ENCODE results near the gene ARHGAP42. TPM values are rescaled to one million over a fixed set of nuclear protein-coding genes. Genes with fewer than 3 reads are reported as not detected.
A peak's percentile ranks its signal among the peaks of the same experiment; 100 is the strongest.

Gene ARHGAP42
- total and polyA plus RNA-seq, 3 donors from 2014 or later = 9.8 to 12.1 (median 10.4) TPM

GRCh38 chr11:100827934-100828661 lies 141.0 kb downstream of the ARHGAP42 start:
- no peak for TF ChIP-seq POLR2A (IDR thresholded peaks at IDR 0.05)
- TF ChIP-seq, protein P1, sequence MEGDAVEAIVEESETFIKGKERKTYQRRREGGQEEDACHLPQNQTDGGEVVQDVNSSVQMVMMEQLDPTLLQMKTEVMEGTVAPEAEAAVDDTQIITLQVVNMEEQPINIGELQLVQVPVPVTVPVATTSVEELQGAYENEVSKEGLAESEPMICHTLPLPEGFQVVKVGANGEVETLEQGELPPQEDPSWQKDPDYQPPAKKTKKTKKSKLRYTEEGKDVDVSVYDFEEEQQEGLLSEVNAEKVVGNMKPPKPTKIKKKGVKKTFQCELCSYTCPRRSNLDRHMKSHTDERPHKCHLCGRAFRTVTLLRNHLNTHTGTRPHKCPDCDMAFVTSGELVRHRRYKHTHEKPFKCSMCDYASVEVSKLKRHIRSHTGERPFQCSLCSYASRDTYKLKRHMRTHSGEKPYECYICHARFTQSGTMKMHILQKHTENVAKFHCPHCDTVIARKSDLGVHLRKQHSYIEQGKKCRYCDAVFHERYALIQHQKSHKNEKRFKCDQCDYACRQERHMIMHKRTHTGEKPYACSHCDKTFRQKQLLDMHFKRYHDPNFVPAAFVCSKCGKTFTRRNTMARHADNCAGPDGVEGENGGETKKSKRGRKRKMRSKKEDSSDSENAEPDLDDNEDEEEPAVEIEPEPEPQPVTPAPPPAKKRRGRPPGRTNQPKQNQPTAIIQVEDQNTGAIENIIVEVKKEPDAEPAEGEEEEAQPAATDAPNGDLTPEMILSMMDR (IDR thresholded peaks at IDR 0.05) = no peak
- Histone ChIP-seq H3K27me3 (no peaks in the 10 kb centered on the region), H3K4me3 (no peak overlapping the region), H3K4me1 (peaks cover 4% of the 10 kb centered on the region), H3K27ac (no peak overlapping the region), H3K36me3 (ENCODE audit: low read depth, missing control alignments) (no peaks in the 10 kb centered on the region), H3K9me3 (no peaks in the 10 kb centered on the region)
- 100% methylated on average over 1 of the region's 1 CpG for WGBS, 2 donors
- no peak for DNase-seq
- intact Hi-C loops (cut with DNase I; ENCODE audit: low total_unique reads) = no loop called here

DNA sequence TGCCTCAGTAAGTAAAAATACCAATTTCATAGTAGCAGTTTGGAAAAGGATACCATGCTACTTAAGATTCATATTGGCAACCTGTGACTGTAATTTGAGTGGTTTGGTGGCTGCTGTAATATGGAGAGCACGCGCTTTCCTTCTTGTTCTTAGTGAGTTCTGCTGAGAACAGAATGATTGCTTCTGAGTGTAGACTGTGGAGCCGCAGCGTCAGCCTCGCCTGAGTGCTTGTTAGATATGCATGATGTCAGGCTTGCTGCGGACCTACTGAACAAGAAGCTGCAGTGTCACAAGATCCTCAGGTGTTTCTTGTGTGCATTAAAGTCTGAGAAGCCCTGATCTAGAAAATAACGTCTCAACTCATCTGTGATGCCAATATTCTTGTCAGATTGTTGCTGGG lies 143.2 kb downstream of the ARHGAP42 start:
- TF ChIP-seq POLR2A (IDR thresholded peaks at IDR 0.05) = no peak
- TF ChIP-seq, protein P1 (IDR thresholded peaks at IDR 0.05) = no peak
- Histone ChIP-seq H3K9me3 (no peaks in the 10 kb centered on the region), H3K27ac (no peak overlapping the region), H3K27me3 (no peaks in the 10 kb centered on the region), H3K36me3 (ENCODE audit: low read depth, missing control alignments) (no peaks in the 10 kb centered on the region), H3K4me1 (peaks cover 4% of the 10 kb centered on the region), H3K4me3 (no peak overlapping the region)
- 55 to 57% methylated on average over 7 of the region's 7 CpGs for WGBS, 2 donors
- intact Hi-C loops (cut with DNase I; ENCODE audit: low total_unique reads) = no loop called here
- DNase-seq = no peak

DNA sequence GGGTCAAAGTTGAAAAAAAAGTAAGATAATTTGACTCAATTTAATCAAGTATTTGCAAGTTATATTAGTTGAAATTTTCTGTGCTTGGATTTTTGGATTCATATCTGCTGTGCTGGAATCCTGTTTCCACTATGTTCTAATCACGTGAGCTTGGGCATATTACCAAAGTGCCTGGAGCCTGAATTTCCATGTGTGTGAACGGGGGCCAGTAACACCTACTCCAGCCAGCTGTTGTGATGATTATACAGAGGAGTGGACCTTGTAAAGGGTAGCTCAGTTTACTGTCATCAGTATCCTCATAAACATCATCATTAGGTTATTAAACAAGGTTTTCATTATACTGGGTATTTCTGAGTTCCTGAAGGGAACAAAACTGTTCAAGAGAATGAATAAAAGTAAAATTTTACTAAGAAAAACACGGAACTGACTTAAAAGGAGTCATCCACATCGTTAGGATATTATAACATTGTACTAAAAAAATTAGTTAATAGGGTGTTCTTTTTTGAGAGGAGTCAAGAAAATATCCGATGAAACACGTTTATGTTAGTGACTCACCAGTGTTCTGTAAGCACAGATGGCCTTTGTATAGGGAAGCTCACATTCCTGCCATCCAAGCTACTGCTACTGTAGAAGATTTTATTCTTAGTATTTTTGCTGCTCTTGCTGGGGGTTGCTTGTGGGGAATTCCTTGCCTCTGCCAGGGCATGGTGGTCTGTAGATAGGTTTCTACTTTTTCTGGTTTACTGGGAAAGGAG lies 144.1 kb downstream of the ARHGAP42 start:
- TF ChIP-seq, protein P1 (IDR thresholded peaks at IDR 0.05) = no peak
- no peak for TF ChIP-seq POLR2A (IDR thresholded peaks at IDR 0.05)
- DNase-seq = peak; percentile 26
- Histone ChIP-seq H3K27ac (no peak overlapping the region), H3K4me1 (peaks cover 4% of the 10 kb centered on the region), H3K4me3 (no peak overlapping the region), H3K27me3 (no peaks in the 10 kb centered on the region), H3K36me3 (ENCODE audit: low read depth, missing control alignments) (no peaks in the 10 kb centered on the region), H3K9me3 (no peaks in the 10 kb centered on the region)
- WGBS, 2 donors = 36 to 40% methylated on average over 6 of the region's 6 CpGs
- intact Hi-C loops (cut with DNase I; ENCODE audit: low total_unique reads) = no loop called here

DNA sequence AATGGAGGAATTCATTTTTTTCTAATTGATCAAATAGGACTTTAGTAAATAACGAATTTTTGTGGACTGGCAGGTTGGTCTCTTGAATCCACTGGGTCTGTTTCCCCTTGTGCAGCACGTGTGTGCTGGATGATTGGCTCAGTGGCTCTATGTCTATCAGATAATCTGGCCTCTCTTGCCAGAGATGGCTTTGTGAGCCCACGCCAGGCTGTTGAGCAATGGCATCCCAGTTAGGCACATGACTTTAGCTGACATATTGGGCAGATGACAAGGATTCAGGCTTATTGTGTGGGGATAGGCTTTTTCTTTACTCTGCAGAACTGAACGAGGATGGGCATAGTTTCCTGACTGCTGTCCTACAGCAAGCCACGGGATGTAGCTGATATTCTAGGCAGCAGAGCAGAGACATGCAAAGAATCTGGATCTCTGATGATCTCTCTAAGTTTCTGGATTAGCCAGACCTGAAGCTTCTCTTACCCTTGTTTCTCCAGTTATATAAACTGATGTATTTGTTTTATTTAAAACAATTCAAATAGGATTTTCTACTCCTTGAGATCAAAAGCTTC lies 144.9 kb downstream of the ARHGAP42 start:
- WGBS, 2 donors = 77 to 86% methylated on average over 5 of the region's 5 CpGs
- no peak for TF ChIP-seq POLR2A (IDR thresholded peaks at IDR 0.05)
- TF ChIP-seq, protein P1 (IDR thresholded peaks at IDR 0.05) = no peak
- intact Hi-C loops (cut with DNase I; ENCODE audit: low total_unique reads) = no loop called here
- Histone ChIP-seq H3K27me3 (no peaks in the 10 kb centered on the region), H3K4me1 (peaks cover 4% of the 10 kb centered on the region), H3K36me3 (ENCODE audit: low read depth, missing control alignments) (no peaks in the 10 kb centered on the region), H3K4me3 (no peak overlapping the region), H3K9me3 (no peaks in the 10 kb centered on the region), H3K27ac (no peak overlapping the region)
- no peak for DNase-seq

Data from testis (tissue), 3 donors.